ENCODE measurements around the gene LRIF1.
"Not testable (repeated sequence)": the region's sequence is repeated elsewhere in the genome, so short reads cannot be mapped to it uniquely, and the experiment has no call there.

Gene LRIF1

DNA sequence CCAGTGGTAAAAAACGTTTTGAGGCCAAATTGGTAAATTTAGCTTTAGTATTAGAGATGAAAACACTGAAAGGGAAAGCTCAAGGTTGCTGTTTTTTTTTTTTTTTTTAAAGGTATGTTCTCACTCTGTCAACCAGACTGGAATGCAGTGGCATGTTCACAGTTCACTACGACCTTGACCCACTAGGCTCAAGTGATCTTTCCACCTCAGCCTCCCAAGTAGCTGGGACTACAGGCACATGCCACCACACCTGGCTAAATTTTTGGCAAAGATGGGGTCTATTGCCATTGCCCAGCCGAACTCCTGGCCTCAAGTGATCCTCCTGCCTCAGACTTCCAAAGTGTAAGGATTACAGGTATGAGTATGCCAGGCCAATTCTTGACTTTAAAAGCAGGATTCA is 18.9 kb downstream of the LRIF1 start:
- H3K4me3 ChIP-seq (ENCODE audit: low read length in 2 of 2), result no peak overlapping the region
- H2BK12ac ChIP-seq (ENCODE audit: low read length), result no peak overlapping the region
- H2AK5ac ChIP-seq (ENCODE audit: low read depth, low read length), result no peak overlapping the region
- DNase-seq (ENCODE audit: low spot score), result no peak
- H4K8ac ChIP-seq (ENCODE audit: low read depth, low read length), result no peak overlapping the region
- H3K18ac ChIP-seq (ENCODE audit: low read length), result no peak overlapping the region
- no peaks in the 10 kb centered on the region for H3K4me1 ChIP-seq (ENCODE audit: control insufficient read depth in 2 of 2, insufficient read depth in 1 of 2, low read depth in 1 of 2, low read length in 2 of 2)
- H3K9me3 ChIP-seq (replicated peaks in 1 of 2; ENCODE audit: control insufficient read depth in 2 of 2, insufficient read depth in 1 of 2, low read depth in 1 of 2, low read length in 2 of 2), result no peaks in the 10 kb centered on the region
- H2AFZ ChIP-seq (ENCODE audit: low read length), result no peak overlapping the region
- H2BK5ac ChIP-seq (ENCODE audit: low read length), result no peak overlapping the region
- no peak overlapping the region for H2BK15ac ChIP-seq (ENCODE audit: low read length)
- H3K14ac ChIP-seq (ENCODE audit: low read length), result no peak overlapping the region
- H2BK120ac ChIP-seq (ENCODE audit: low read depth, low read length), result no peak overlapping the region
- peaks cover 0 to 35% of the 10 kb centered on the region in 2 donors for H3K36me3 ChIP-seq (replicated peaks in 1 of 2; ENCODE audit: control insufficient read depth in 2 of 2, insufficient read depth in 2 of 2, low read length in 2 of 2)
- WGBS, 2 donors (ENCODE audit: extremely low coverage in 2 of 2, insufficient read length in 2 of 2, insufficient replicate concordance in 1 of 2), result no CpG with 5 or more reads among the region's 3 CpGs
- H3K27me3 ChIP-seq (ENCODE audit: control insufficient read depth in 3 of 3, insufficient read depth in 3 of 3, low read depth in 1 of 3, low read length in 3 of 3), result no peaks in the 10 kb centered on the region
- H4K91ac ChIP-seq (ENCODE audit: low read depth, low read length, poor library complexity), result no peak overlapping the region
- H3K23ac ChIP-seq (ENCODE audit: low read depth, low read length, poor library complexity), result no peak overlapping the region
- H3K4ac ChIP-seq (ENCODE audit: low read length), result no peak overlapping the region
- H3K79me1 ChIP-seq (ENCODE audit: low read depth, low read length), result no peaks in the 10 kb centered on the region
- H3K4me2 ChIP-seq (ENCODE audit: insufficient read depth, low read length, poor library complexity, severe bottlenecking), result no peak overlapping the region
- no peak overlapping the region for H3K9ac ChIP-seq (ENCODE audit: low read depth, low read length, poor library complexity)
- no peak overlapping the region for H3K27ac ChIP-seq (replicated peaks; ENCODE audit: low read length)

DNA sequence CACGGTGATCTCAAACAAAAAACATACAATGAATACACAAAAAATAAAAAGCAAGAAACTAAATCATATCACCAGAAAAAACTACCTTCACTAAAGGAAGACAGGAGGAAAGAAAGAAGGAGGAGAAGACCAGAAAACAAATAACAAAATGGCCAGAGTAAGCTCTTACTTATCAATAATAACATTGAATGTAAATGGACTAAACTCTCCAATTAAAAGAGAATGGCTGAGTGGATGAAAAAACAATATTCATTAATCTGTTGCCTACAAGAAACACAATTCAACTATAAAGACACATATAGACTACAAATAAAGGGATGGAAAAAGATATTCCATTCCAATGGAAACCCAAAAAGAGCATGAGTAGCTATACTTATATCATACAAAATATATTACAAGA is 27.2 kb downstream of the LRIF1 start:
- H2BK12ac ChIP-seq (ENCODE audit: low read length), result no peak overlapping the region
- no peak overlapping the region for H3K18ac ChIP-seq (ENCODE audit: low read length)
- H2AK5ac ChIP-seq (ENCODE audit: low read depth, low read length), result no peak overlapping the region
- H3K9ac ChIP-seq (ENCODE audit: low read depth, low read length, poor library complexity), result no peak overlapping the region
- H3K79me1 ChIP-seq (ENCODE audit: low read depth, low read length), result no peaks in the 10 kb centered on the region
- no peaks in the 10 kb centered on the region for H3K27me3 ChIP-seq (ENCODE audit: control insufficient read depth in 3 of 3, insufficient read depth in 3 of 3, low read depth in 1 of 3, low read length in 3 of 3)
- no peak overlapping the region for H4K91ac ChIP-seq (ENCODE audit: low read depth, low read length, poor library complexity)
- H3K23ac ChIP-seq (ENCODE audit: low read depth, low read length, poor library complexity), result no peak overlapping the region
- DNase-seq (ENCODE audit: low spot score), result no peak
- H3K9me3 ChIP-seq (replicated peaks in 1 of 2; ENCODE audit: control insufficient read depth in 2 of 2, insufficient read depth in 1 of 2, low read depth in 1 of 2, low read length in 2 of 2), result peaks cover 0 to 3% of the 10 kb centered on the region in 2 donors
- H3K4ac ChIP-seq (ENCODE audit: low read length), result no peak overlapping the region
- no peak overlapping the region for H3K4me3 ChIP-seq (ENCODE audit: low read length in 2 of 2)
- H3K27ac ChIP-seq (replicated peaks; ENCODE audit: low read length), result no peak overlapping the region
- H3K4me1 ChIP-seq (ENCODE audit: control insufficient read depth in 2 of 2, insufficient read depth in 1 of 2, low read depth in 1 of 2, low read length in 2 of 2), result no peaks in the 10 kb centered on the region
- WGBS, 2 donors (ENCODE audit: extremely low coverage in 2 of 2, insufficient read length in 2 of 2, insufficient replicate concordance in 1 of 2), result no CpG with 5 or more reads among the region's 1 CpG
- no peak overlapping the region for H2AFZ ChIP-seq (ENCODE audit: low read length)
- H2BK5ac ChIP-seq (ENCODE audit: low read length), result no peak overlapping the region
- H2BK120ac ChIP-seq (ENCODE audit: low read depth, low read length), result no peak overlapping the region
- no peak overlapping the region for H3K4me2 ChIP-seq (ENCODE audit: insufficient read depth, low read length, poor library complexity, severe bottlenecking)
- H4K8ac ChIP-seq (ENCODE audit: low read depth, low read length), result no peak overlapping the region
- H3K36me3 ChIP-seq (replicated peaks in 1 of 2; ENCODE audit: control insufficient read depth in 2 of 2, insufficient read depth in 2 of 2, low read length in 2 of 2), result no peaks in the 10 kb centered on the region
- no peak overlapping the region for H3K14ac ChIP-seq (ENCODE audit: low read length)
- H2BK15ac ChIP-seq (ENCODE audit: low read length), result no peak overlapping the region

DNA sequence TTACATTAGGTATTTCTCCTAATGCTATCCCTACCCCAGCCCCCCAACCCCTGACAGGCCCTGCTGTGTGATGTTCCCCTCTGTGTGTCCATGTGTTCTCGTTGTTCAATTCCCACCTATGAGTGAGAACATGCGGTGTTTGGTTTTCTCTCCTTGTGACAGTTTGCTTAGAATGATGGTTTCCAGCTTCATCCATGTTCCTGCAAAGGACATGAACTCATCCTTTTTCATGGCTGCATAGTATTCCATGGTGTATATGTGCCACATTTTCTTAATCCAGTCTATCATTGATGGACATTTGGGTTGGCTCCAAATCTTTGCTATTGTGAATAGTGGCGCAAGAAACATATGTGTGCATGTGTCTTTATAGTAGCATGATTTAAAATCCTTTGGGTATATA is 32.6 kb downstream of the LRIF1 start:
- not testable (repeated sequence) for H3K27ac ChIP-seq (replicated peaks; ENCODE audit: low read length); H2BK15ac ChIP-seq (ENCODE audit: low read length); H2BK120ac ChIP-seq (ENCODE audit: low read depth, low read length); H3K4me1 ChIP-seq (ENCODE audit: control insufficient read depth in 2 of 2, insufficient read depth in 1 of 2, low read depth in 1 of 2, low read length in 2 of 2); H3K9ac ChIP-seq (ENCODE audit: low read depth, low read length, poor library complexity); H3K4me2 ChIP-seq (ENCODE audit: insufficient read depth, low read length, poor library complexity, severe bottlenecking); H2AK5ac ChIP-seq (ENCODE audit: low read depth, low read length); H3K9me3 ChIP-seq (replicated peaks in 1 of 2; ENCODE audit: control insufficient read depth in 2 of 2, insufficient read depth in 1 of 2, low read depth in 1 of 2, low read length in 2 of 2); H2BK5ac ChIP-seq (ENCODE audit: low read length); H2BK12ac ChIP-seq (ENCODE audit: low read length); H3K14ac ChIP-seq (ENCODE audit: low read length); H3K27me3 ChIP-seq (ENCODE audit: control insufficient read depth in 3 of 3, insufficient read depth in 3 of 3, low read depth in 1 of 3, low read length in 3 of 3); H3K18ac ChIP-seq (ENCODE audit: low read length); H3K4me3 ChIP-seq (ENCODE audit: low read length in 2 of 2); H2AFZ ChIP-seq (ENCODE audit: low read length); H3K23ac ChIP-seq (ENCODE audit: low read depth, low read length, poor library complexity); DNase-seq (ENCODE audit: low spot score); H4K91ac ChIP-seq (ENCODE audit: low read depth, low read length, poor library complexity); H4K8ac ChIP-seq (ENCODE audit: low read depth, low read length); H3K79me1 ChIP-seq (ENCODE audit: low read depth, low read length); H3K36me3 ChIP-seq (replicated peaks in 1 of 2; ENCODE audit: control insufficient read depth in 2 of 2, insufficient read depth in 2 of 2, low read length in 2 of 2); H3K4ac ChIP-seq (ENCODE audit: low read length)
- no CpG with 5 or more reads among the region's 3 CpGs for WGBS, 2 donors (ENCODE audit: extremely low coverage in 2 of 2, insufficient read length in 2 of 2, insufficient replicate concordance in 1 of 2)

DNA sequence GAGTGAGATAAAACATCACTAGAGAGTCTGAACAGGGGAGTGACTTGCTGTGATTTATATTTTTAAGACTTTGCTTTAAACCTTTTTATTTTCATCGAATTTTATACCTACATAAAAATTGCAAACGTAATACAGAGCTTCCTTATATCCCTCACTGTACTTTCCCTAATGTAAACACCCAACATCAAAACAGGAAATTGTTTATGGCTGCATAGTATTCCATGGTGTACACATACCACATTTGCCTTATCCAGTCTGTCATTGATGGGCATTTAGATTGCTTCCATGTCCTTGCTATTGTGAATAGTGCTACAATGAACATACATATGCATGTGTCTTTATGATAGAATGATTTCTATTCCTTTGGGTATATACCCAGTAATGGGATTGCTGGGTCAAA is 34.8 kb downstream of the LRIF1 start:
- H2AK5ac ChIP-seq (ENCODE audit: low read depth, low read length), result no peak overlapping the region
- H3K18ac ChIP-seq (ENCODE audit: low read length), result no peak overlapping the region
- H3K27me3 ChIP-seq (ENCODE audit: control insufficient read depth in 3 of 3, insufficient read depth in 3 of 3, low read depth in 1 of 3, low read length in 3 of 3), result no peaks in the 10 kb centered on the region
- no peak overlapping the region for H2BK120ac ChIP-seq (ENCODE audit: low read depth, low read length)
- H3K27ac ChIP-seq (replicated peaks; ENCODE audit: low read length), result no peak overlapping the region
- no CpG with 5 or more reads among the region's 2 CpGs for WGBS, 2 donors (ENCODE audit: extremely low coverage in 2 of 2, insufficient read length in 2 of 2, insufficient replicate concordance in 1 of 2)
- H2BK15ac ChIP-seq (ENCODE audit: low read length), result no peak overlapping the region
- H3K14ac ChIP-seq (ENCODE audit: low read length), result no peak overlapping the region
- H3K4ac ChIP-seq (ENCODE audit: low read length), result no peak overlapping the region
- no peak overlapping the region for H3K23ac ChIP-seq (ENCODE audit: low read depth, low read length, poor library complexity)
- no peaks in the 10 kb centered on the region for H3K36me3 ChIP-seq (replicated peaks in 1 of 2; ENCODE audit: control insufficient read depth in 2 of 2, insufficient read depth in 2 of 2, low read length in 2 of 2)
- no peaks in the 10 kb centered on the region for H3K79me1 ChIP-seq (ENCODE audit: low read depth, low read length)
- H3K4me2 ChIP-seq (ENCODE audit: insufficient read depth, low read length, poor library complexity, severe bottlenecking), result no peak overlapping the region
- no peak overlapping the region for H2BK12ac ChIP-seq (ENCODE audit: low read length)
- no peak for DNase-seq (ENCODE audit: low spot score)
- no peak overlapping the region for H2AFZ ChIP-seq (ENCODE audit: low read length)
- no peak overlapping the region for H4K91ac ChIP-seq (ENCODE audit: low read depth, low read length, poor library complexity)
- H3K4me3 ChIP-seq (ENCODE audit: low read length in 2 of 2), result no peak overlapping the region
- H3K4me1 ChIP-seq (ENCODE audit: control insufficient read depth in 2 of 2, insufficient read depth in 1 of 2, low read depth in 1 of 2, low read length in 2 of 2), result no peaks in the 10 kb centered on the region
- peaks cover 0 to 2% of the 10 kb centered on the region in 2 donors for H3K9me3 ChIP-seq (replicated peaks in 1 of 2; ENCODE audit: control insufficient read depth in 2 of 2, insufficient read depth in 1 of 2, low read depth in 1 of 2, low read length in 2 of 2)
- no peak overlapping the region for H2BK5ac ChIP-seq (ENCODE audit: low read length)
- no peak overlapping the region for H4K8ac ChIP-seq (ENCODE audit: low read depth, low read length)
- no peak overlapping the region for H3K9ac ChIP-seq (ENCODE audit: low read depth, low read length, poor library complexity)

All from neuronal stem cell (in vitro differentiated cells).